ACC112 (cell line): ENCODE results near the gene MOV10L1.
"Not testable (repeated sequence)": the region's sequence is repeated elsewhere in the genome, so short reads cannot be mapped to it uniquely, and the experiment has no call there.

Source experiments
- H2AFZ ChIP-seq: fragments of 200-600 bp; sonication (generic); one replicate; pipeline ENCODE4 v1.6.0; 2017; ENCODE audit warnings: antibody characterized with exemption, low read length; ENCODE audit not compliant: unreplicated experiment
- H3K27ac ChIP-seq: fragments of 200-600 bp; sonication (generic); 2 replicates; pipeline ENCODE4 v1.5.1; 2014; ENCODE audit warnings: low read depth, mild to moderate bottlenecking, antibody characterized with exemption, low read length, moderate library complexity
- H3K27me3 ChIP-seq: fragments of 200-600 bp; sonication (generic); 2 replicates; pipeline ENCODE4 v1.6.1; 2014; ENCODE audit warnings: mild to moderate bottlenecking, antibody characterized with exemption, low read length, moderate library complexity, mixed read lengths; ENCODE audit not compliant: insufficient read depth
- H3K36me3 ChIP-seq: fragments of 200-600 bp; sonication (generic); 2 replicates; pipeline ENCODE4 v1.6.1; 2016; ENCODE audit warnings: mild to moderate bottlenecking, antibody characterized with exemption, low read length, moderate library complexity, mixed read lengths; ENCODE audit not compliant: insufficient read depth
- H3K4me1 ChIP-seq: fragments of 200-600 bp; sonication (generic); one replicate; pipeline ENCODE4 v1.6.1; 2016; ENCODE audit warnings: low read length, mixed read lengths; ENCODE audit not compliant: insufficient read depth, unreplicated experiment, control insufficient read depth
- H3K4me3 ChIP-seq: fragments of 200-600 bp; sonication (generic); 2 replicates; pipeline ENCODE4 v1.5.1; 2014; ENCODE audit warnings: mild to moderate bottlenecking, low read depth, low read length
- H3K79me2 ChIP-seq: fragments of 200-600 bp; sonication (generic); one replicate; pipeline ENCODE4 v1.6.0; 2016; ENCODE audit warnings: low read length; ENCODE audit not compliant: control insufficient read depth, unreplicated experiment, insufficient read depth

The MOV10L1 gene

DNA sequence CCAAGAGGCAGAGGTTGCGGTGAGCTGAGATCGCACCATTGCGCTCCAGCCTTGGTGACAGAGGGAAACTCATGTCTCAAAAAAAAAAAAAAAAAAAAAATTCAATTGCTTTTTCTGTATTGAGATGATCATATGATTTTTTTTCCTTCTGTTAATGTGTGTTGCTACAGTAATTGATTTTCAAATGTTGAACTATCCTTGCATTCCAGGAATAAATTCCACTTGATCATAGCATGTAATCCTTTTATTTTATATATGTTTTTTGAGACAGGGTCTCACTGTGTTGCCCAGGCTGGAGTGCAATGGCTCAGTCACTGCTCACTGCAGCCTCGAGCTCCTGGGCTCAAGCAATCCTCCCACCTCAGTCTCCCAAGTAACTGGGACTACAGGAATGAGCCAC is 33.3 kb downstream of the MOV10L1 start:
- H3K27me3 ChIP-seq, result no peaks in the 10 kb centered on the region
- peaks cover 9% of the 10 kb centered on the region for H3K4me1 ChIP-seq
- no peaks in the 10 kb centered on the region for H3K36me3 ChIP-seq
- H3K4me3 ChIP-seq, result no peak overlapping the region
- no peak overlapping the region for H3K27ac ChIP-seq
- H2AFZ ChIP-seq, result no peak overlapping the region
- no peaks in the 10 kb centered on the region for H3K79me2 ChIP-seq

- Histone ChIP-seq H2AFZ (no peak overlapping the region), H3K27ac (no peak overlapping the region), H3K27me3 (no peaks in the 10 kb centered on the region), H3K79me2 (no peaks in the 10 kb centered on the region), H3K4me1 (no peaks in the 10 kb centered on the region), H3K36me3 (no peaks in the 10 kb centered on the region), H3K4me3 (no peak overlapping the region)
Observed at GRCh38 chr22:50125029-50125428, 35.2 kb downstream of the MOV10L1 start.

GRCh38 chr22:50129121-50129736 is 39.4 kb downstream of the MOV10L1 start:
- Histone ChIP-seq H3K36me3 (no peaks in the 10 kb centered on the region), H2AFZ (no peak overlapping the region), H3K27ac (no peak overlapping the region), H3K27me3 (no peaks in the 10 kb centered on the region), H3K4me3 (no peak overlapping the region), H3K79me2 (no peaks in the 10 kb centered on the region), H3K4me1 (no peaks in the 10 kb centered on the region)

- H2AFZ ChIP-seq, result no peak overlapping the region
- no peak overlapping the region for H3K4me3 ChIP-seq
- no peaks in the 10 kb centered on the region for H3K4me1 ChIP-seq
- no peaks in the 10 kb centered on the region for H3K27me3 ChIP-seq
- H3K36me3 ChIP-seq, result no peaks in the 10 kb centered on the region
- no peaks in the 10 kb centered on the region for H3K79me2 ChIP-seq
- no peak overlapping the region for H3K27ac ChIP-seq
Observed at GRCh38 chr22:50131894-50132293, 42.1 kb downstream of the MOV10L1 start.

DNA sequence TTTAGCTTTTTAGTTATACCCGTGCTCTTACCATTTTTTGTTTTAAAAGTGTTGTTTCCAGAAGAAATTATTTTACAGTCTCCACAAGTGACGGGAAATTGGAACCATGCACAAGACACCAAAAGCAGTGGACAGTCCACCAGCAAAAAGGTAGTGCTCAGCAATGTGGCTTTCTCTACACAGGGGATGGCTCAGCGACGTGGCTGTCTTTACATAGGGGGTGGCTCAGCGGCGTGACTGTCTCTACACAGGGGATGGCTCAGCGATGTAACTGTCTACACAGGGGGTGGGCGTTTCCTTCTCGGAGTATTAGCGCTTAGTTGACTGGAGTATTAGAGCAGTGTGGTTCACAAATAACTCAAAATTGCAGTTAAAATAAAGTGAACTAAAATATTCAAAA is 44.7 kb downstream of the MOV10L1 start:
- no peaks in the 10 kb centered on the region for H3K79me2 ChIP-seq
- no peak overlapping the region for H2AFZ ChIP-seq
- H3K4me1 ChIP-seq, result no peaks in the 10 kb centered on the region
- no peaks in the 10 kb centered on the region for H3K36me3 ChIP-seq
- no peak overlapping the region for H3K4me3 ChIP-seq
- H3K27ac ChIP-seq, result no peak overlapping the region
- no peaks in the 10 kb centered on the region for H3K27me3 ChIP-seq

DNA sequence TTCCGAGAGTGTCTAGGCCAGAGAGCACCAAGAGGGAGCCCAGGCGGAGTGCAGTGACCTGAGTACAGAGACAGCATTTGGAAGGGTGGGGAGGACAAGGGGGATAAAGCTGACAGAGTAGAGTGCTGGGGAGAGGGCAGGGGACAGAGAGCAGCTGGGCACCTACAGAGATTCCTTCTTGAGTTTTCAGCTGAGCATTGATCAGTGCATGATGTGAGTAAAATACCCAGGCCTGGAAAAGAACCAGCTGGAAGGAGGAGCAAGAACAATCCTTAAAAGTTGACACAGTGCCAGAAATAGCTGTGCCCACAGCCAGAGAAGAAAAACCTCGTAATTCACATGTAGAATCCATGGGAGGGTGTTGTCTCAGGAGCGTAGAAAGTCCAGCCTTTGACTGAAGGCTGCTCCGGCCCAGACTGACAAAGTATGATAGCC is 46.8 kb downstream of the MOV10L1 start:
- no peak overlapping the region for H2AFZ ChIP-seq
- no peak overlapping the region for H3K27ac ChIP-seq
- no peaks in the 10 kb centered on the region for H3K4me1 ChIP-seq
- H3K4me3 ChIP-seq, result no peak overlapping the region
- no peaks in the 10 kb centered on the region for H3K79me2 ChIP-seq
- no peaks in the 10 kb centered on the region for H3K27me3 ChIP-seq
- H3K36me3 ChIP-seq, result no peaks in the 10 kb centered on the region

GRCh38 chr22:50137277-50137676 is 47.5 kb downstream of the MOV10L1 start:
- not testable (repeated sequence) for H3K4me3 ChIP-seq, H3K27me3 ChIP-seq, H3K36me3 ChIP-seq, H3K27ac ChIP-seq, H3K79me2 ChIP-seq, H2AFZ ChIP-seq, H3K4me1 ChIP-seq

GRCh38 chr22:50138041-50138440 is 48.2 kb downstream of the MOV10L1 start:
- no peak overlapping the region for H3K27ac ChIP-seq
- no peaks in the 10 kb centered on the region for H3K4me1 ChIP-seq
- no peaks in the 10 kb centered on the region for H3K79me2 ChIP-seq
- H3K4me3 ChIP-seq, result no peak overlapping the region
- H3K27me3 ChIP-seq, result no peaks in the 10 kb centered on the region
- no peaks in the 10 kb centered on the region for H3K36me3 ChIP-seq
- no peak overlapping the region for H2AFZ ChIP-seq

DNA sequence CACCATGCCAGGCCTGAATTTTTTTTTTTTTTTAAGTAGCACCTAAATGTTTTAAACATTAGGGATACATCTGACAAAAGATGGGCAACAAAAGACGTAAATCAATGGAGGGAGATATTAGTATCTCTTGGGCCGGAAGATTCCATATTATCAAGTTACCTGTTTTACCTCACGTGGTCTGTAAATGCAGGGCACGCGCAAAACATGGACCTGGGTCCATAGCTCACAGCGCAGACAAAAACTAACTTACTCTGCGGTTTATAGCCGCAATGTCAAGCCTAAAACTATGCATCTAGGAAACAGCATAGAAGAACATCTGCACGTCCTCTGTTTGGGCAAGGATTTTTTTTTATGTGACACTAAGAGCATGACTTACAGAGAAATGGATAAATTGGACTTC is 49.2 kb downstream of the MOV10L1 start:
- Histone ChIP-seq H3K27ac (no peak overlapping the region), H3K4me1 (no peaks in the 10 kb centered on the region), H3K36me3 (no peaks in the 10 kb centered on the region), H3K79me2 (no peaks in the 10 kb centered on the region), H3K27me3 (no peaks in the 10 kb centered on the region), H3K4me3 (no peak overlapping the region), H2AFZ (no peak overlapping the region)

DNA sequence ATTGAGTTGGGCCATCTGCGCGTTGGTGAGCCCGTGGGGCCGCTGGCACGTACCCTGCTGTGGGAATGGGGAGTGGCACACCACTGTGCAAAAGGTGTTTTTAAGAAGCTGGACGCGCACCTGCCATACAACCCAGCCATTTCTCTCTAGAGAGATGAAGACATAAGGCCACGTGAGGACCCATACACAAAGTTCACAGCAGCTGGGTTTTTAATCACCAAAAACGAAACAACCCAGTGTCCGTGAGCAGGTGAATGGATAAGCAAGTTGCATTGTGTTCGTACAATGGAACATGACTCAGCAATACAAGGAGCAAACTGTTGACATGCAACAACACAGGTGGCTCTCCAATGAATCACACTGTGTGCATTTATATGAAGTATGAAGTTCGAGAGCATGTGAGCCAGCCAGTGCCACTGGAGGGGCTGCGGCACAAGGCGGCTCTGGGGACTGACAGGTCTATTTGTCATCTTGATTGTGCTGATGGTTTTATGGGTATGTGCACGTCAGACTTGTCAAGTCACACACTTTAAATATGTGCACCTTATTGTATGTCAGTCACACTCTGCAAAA is 50.1 kb downstream of the MOV10L1 start:
- no peak overlapping the region for H3K4me3 ChIP-seq
- H3K27ac ChIP-seq, result no peak overlapping the region
- H2AFZ ChIP-seq, result no peak overlapping the region

GRCh38 chr22:50140615-50141014 is 50.8 kb downstream of the MOV10L1 start:
- no peaks in the 10 kb centered on the region for H3K4me1 ChIP-seq
- H3K36me3 ChIP-seq, result no peaks in the 10 kb centered on the region
- no peak overlapping the region for H3K4me3 ChIP-seq
- H2AFZ ChIP-seq, result no peak overlapping the region
- H3K27ac ChIP-seq, result no peak overlapping the region
- no peaks in the 10 kb centered on the region for H3K27me3 ChIP-seq
- no peaks in the 10 kb centered on the region for H3K79me2 ChIP-seq

More for the DNA sequence above, 50.1 kb downstream of the MOV10L1 start:
- Histone ChIP-seq H3K79me2 (no peaks in the 10 kb centered on the region), H3K36me3 (no peaks in the 10 kb centered on the region), H3K4me1 (no peaks in the 10 kb centered on the region), H3K27me3 (no peaks in the 10 kb centered on the region)
